Endothelial cell (in vitro differentiated cells): Measurements from ENCODE around the gene IGFBP6. TPM values are rescaled to one million over a fixed set of nuclear protein-coding genes. Genes with fewer than 3 reads are reported as not detected.

Experiments used
- DNase-seq: peaks from one replicate; pipeline ENCODE4 v3.0.0; 2021; ENCODE audit warnings: low spot score
- H3K27ac Mint-ChIP-seq: one replicate; pipeline ENCODE4 v1.8.0; 2021; ENCODE audit warnings: mixed read lengths, inconsistent platforms; ENCODE audit not compliant: unreplicated experiment
- H3K27me3 Mint-ChIP-seq: one replicate; pipeline ENCODE4 v1.8.0; 2021; ENCODE audit warnings: mild to moderate bottlenecking, moderate library complexity, mixed read lengths, inconsistent platforms; ENCODE audit not compliant: unreplicated experiment
- H3K36me3 Mint-ChIP-seq: one replicate; pipeline ENCODE4 v1.8.0; 2021; ENCODE audit warnings: mild to moderate bottlenecking, low read depth, mixed read lengths, inconsistent platforms; ENCODE audit not compliant: unreplicated experiment
- H3K4me1 Mint-ChIP-seq: one replicate; pipeline ENCODE4 v1.8.0; 2021; ENCODE audit warnings: mild to moderate bottlenecking, mixed read lengths, inconsistent platforms; ENCODE audit not compliant: unreplicated experiment
- H3K4me3 Mint-ChIP-seq: one replicate; pipeline ENCODE4 v1.8.0; 2021; ENCODE audit warnings: mild to moderate bottlenecking, mixed read lengths, inconsistent platforms; ENCODE audit not compliant: unreplicated experiment
- H3K9me3 Mint-ChIP-seq: one replicate; pipeline ENCODE4 v1.8.0; 2021; ENCODE audit warnings: mixed read lengths, inconsistent platforms; ENCODE audit not compliant: unreplicated experiment
- CTCF ChIP-seq: fragments of 200-600 bp; sonication (generic); IDR thresholded peaks from one replicate; pipeline ENCODE4 v1.5.0; 2021; ENCODE audit warnings: antibody characterized with exemption; ENCODE audit not compliant: unreplicated experiment
- total RNA-seq: library from RNA; stranded (reverse); fragmentation: NEBNext Ultra II Directional; extraction: Animal tissue kit (Norgen Biotek cat#: 25700); gene quantifications from one replicate; pipeline ENCODE4 v1.2.1, GENCODE V29; 2021; ENCODE audit not compliant: unreplicated experiment

IGFBP6 gene
- total RNA-seq, 1 donor from 2014 or later: 21.1 TPM

- peaks cover 46% of the 10 kb centered on the region for H3K4me1 Mint-ChIP-seq
- no peaks in the 10 kb centered on the region for H3K9me3 Mint-ChIP-seq
- H3K4me3 Mint-ChIP-seq: peak overlapping the region; percentile 91
- TF ChIP-seq CTCF: no peak
- DNase-seq: no peak
- H3K27me3 Mint-ChIP-seq: peaks cover 19% of the 10 kb centered on the region
- H3K36me3 Mint-ChIP-seq: peaks cover 10% of the 10 kb centered on the region
- H3K27ac Mint-ChIP-seq: no peak overlapping the region
Measured at GRCh38 chr12:53050426-53051057, 46.9 kb upstream of the IGFBP6 start.

GRCh38 chr12:53051058-53051880 is 46.2 kb upstream of the IGFBP6 start:
- no peak for DNase-seq
- peaks cover 39% of the 10 kb centered on the region for H3K4me1 Mint-ChIP-seq

GRCh38 chr12:53051881-53052412 is 45.5 kb upstream of the IGFBP6 start:
- Mint-ChIP-seq H3K27ac (peak overlapping the region; percentile 64), H3K9me3 (no peaks in the 10 kb centered on the region), H3K4me3 (peak overlapping the region; percentile 62), H3K36me3 (peaks cover 17% of the 10 kb centered on the region), H3K27me3 (peaks cover 12% of the 10 kb centered on the region), H3K4me1 (peaks cover 37% of the 10 kb centered on the region)
- no peak for DNase-seq
- TF ChIP-seq CTCF: no peak

More at GRCh38 chr12:53051058-53051880, 46.2 kb upstream of the IGFBP6 start:
- H3K27ac Mint-ChIP-seq: peak overlapping the region; percentile 42
- no peak for TF ChIP-seq CTCF
- H3K4me3 Mint-ChIP-seq: peak overlapping the region; percentile 91
- no peaks in the 10 kb centered on the region for H3K9me3 Mint-ChIP-seq
- peaks cover 15% of the 10 kb centered on the region for H3K27me3 Mint-ChIP-seq
- H3K36me3 Mint-ChIP-seq: peaks cover 11% of the 10 kb centered on the region

GRCh38 chr12:53052419-53053217 is 44.8 kb upstream of the IGFBP6 start:
- no peak for DNase-seq
- Mint-ChIP-seq H3K4me3 (peak overlapping the region; percentile 62), H3K27ac (no peak overlapping the region), H3K36me3 (peaks cover 23% of the 10 kb centered on the region), H3K4me1 (peaks cover 39% of the 10 kb centered on the region), H3K9me3 (no peaks in the 10 kb centered on the region), H3K27me3 (peaks cover 15% of the 10 kb centered on the region)
- no peak for TF ChIP-seq CTCF
